Keratinocyte (primary cell): ENCODE data around the gene LY6G6C.

Experiments used
- CTCF ChIP-seq, 3 experiments: IDR thresholded peaks in 1 of 3; conservative IDR thresholded peaks in 1 of 3; optimal IDR thresholded peaks in 1 of 3; 2 replicates in 2 of 3; 3 replicates in 1 of 3; pipeline versions ENCODE3 to v1.5.1; 2011; ENCODE audit warnings: low read length in 3 of 3, mild to moderate bottlenecking in 3 of 3, moderate library complexity in 2 of 3, control low read depth in 1 of 3, inconsistent platforms in 1 of 3; ENCODE audit not compliant: insufficient read depth in 2 of 3; ENCODE audit errors: extremely low read depth in 1 of 3
- EZH2 ChIP-seq: IDR thresholded peaks from one replicate; pipeline ENCODE4 v1.6.1; 2012; ENCODE audit warnings: inconsistent platforms, mild to moderate bottlenecking, low read length, moderate library complexity

- TF ChIP-seq CTCF (optimal IDR thresholded peaks at IDR 0.05 in 1 of 3, IDR thresholded peaks at IDR 0.05 in 1 of 3, conservative IDR thresholded peaks at IDR 0.05 in 1 of 3; ENCODE audit: extremely low read depth in 1 of 3, insufficient read depth in 2 of 3, low read length in 3 of 3) (no peak), EZH2 (no peak)
Observed at GRCh38 chr6:31741815-31742214, 20.3 kb upstream of the LY6G6C start.
